Measurements from ENCODE around the gene PITPNC1. TPM values are rescaled to one million over a fixed set of nuclear protein-coding genes. Genes with fewer than 3 reads are reported as not detected.

Gene PITPNC1
- total and polyA plus RNA-seq, 2 of the 13 experiments (the other 11 are each of a cell fraction or from before 2014, with no cell fraction given): 4.1 to 5.7 TPM

DNA sequence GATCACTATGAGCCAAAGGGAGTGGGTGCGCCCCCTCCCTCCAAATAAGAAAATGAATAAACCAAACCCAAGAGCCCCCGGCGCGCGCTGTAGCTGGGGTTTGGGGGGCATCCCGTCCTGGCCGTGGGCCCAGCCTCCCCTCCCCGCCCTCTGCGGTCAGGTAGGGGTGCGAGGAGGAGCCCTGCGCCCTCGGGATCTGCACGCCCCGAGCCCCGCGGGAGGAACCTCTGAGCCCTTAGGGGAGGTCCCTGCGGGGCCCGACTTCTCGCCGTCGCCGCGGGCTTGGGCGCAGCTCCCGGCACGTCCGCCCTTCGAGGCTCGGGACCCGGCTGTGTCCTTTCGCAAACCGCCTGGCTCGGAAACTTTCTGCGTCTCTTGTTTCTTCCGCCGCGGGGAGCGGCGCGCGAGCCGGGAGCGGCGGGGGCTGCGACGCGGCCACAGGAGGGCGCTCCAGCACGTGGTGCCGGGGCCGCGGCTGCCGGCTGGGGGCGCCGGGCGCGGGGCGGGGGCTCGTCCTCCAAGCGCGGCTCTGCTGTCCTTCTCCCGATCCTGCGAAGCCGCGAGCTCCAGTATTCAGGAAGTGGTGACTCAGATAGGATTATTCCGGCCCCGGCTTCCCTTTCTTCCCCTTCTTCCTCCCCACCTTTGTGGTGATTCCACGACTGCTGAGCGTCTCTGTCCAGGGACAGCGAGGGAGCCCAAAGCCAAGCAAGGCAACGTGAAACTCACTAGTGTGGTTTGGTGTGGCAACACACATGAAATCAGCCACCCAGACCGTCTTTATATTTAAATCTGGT is 1.6 kb downstream of the PITPNC1 start (continued):
- TF ChIP-seq, protein P1, sequence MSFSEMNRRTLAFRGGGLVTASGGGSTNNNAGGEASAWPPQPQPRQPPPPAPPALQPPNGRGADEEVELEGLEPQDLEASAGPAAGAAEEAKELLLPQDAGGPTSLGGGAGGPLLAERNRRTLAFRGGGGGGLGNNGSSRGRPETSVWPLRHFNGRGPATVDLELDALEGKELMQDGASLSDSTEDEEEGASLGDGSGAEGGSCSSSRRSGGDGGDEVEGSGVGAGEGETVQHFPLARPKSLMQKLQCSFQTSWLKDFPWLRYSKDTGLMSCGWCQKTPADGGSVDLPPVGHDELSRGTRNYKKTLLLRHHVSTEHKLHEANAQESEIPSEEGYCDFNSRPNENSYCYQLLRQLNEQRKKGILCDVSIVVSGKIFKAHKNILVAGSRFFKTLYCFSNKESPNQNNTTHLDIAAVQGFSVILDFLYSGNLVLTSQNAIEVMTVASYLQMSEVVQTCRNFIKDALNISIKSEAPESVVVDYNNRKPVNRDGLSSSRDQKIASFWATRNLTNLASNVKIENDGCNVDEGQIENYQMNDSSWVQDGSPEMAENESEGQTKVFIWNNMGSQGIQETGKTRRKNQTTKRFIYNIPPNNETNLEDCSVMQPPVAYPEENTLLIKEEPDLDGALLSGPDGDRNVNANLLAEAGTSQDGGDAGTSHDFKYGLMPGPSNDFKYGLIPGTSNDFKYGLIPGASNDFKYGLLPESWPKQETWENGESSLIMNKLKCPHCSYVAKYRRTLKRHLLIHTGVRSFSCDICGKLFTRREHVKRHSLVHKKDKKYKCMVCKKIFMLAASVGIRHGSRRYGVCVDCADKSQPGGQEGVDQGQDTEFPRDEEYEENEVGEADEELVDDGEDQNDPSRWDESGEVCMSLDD (CRISPR knock-in tag; IDR thresholded peaks at IDR 0.05; ENCODE audit: borderline replicate concordance): peak; percentile 81
- TF ChIP-seq PITX1 (CRISPR knock-in tag; IDR thresholded peaks at IDR 0.05) (no peak), ZNF253 (CRISPR knock-in tag; IDR thresholded peaks at IDR 0.05; ENCODE audit: borderline replicate concordance) (no peak), AKAP8 (CRISPR knock-in tag; IDR thresholded peaks at IDR 0.05) (no peak), ZNF264 (CRISPR knock-in tag; IDR thresholded peaks at IDR 0.05) (peak; percentile 63; the same call in 1 of the 2 replicates), PPARG (CRISPR knock-in tag; conservative IDR thresholded peaks at IDR 0.05) (no peak), KAT7 (CRISPR knock-in tag; IDR thresholded peaks at IDR 0.05; ENCODE audit: borderline replicate concordance) (peak; percentile 43; the same call in 1 of the 2 replicates), ATF7-NPFF (CRISPR knock-in tag; IDR thresholded peaks at IDR 0.05; ENCODE audit: low read depth) (no peak), NR2C2 (CRISPR knock-in tag; IDR thresholded peaks at IDR 0.05; ENCODE audit: borderline replicate concordance) (no peak), TMF1 (CRISPR knock-in tag; IDR thresholded peaks at IDR 0.05; ENCODE audit: low read depth) (no peak), STAG1 (CRISPR knock-in tag; IDR thresholded peaks at IDR 0.05) (peak; percentile 76), ZNF234 (CRISPR knock-in tag; conservative IDR thresholded peaks at IDR 0.05) (no peak), NFKB2 (CRISPR knock-in tag; IDR thresholded peaks at IDR 0.05; ENCODE audit: borderline replicate concordance) (peak; percentile 53; the same call in 1 of the 2 replicates), FLYWCH1 (CRISPR knock-in tag; IDR thresholded peaks at IDR 0.05) (no peak), ARID2 (CRISPR knock-in tag; IDR thresholded peaks at IDR 0.05; ENCODE audit: borderline replicate concordance) (no peak)
- TF ChIP-seq, protein P2, sequence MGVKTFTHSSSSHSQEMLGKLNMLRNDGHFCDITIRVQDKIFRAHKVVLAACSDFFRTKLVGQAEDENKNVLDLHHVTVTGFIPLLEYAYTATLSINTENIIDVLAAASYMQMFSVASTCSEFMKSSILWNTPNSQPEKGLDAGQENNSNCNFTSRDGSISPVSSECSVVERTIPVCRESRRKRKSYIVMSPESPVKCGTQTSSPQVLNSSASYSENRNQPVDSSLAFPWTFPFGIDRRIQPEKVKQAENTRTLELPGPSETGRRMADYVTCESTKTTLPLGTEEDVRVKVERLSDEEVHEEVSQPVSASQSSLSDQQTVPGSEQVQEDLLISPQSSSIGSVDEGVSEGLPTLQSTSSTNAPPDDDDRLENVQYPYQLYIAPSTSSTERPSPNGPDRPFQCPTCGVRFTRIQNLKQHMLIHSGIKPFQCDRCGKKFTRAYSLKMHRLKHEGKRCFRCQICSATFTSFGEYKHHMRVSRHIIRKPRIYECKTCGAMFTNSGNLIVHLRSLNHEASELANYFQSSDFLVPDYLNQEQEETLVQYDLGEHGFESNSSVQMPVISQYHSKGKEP (CRISPR knock-in tag; IDR thresholded peaks at IDR 0.05): no peak
- TF ChIP-seq, protein P3, sequence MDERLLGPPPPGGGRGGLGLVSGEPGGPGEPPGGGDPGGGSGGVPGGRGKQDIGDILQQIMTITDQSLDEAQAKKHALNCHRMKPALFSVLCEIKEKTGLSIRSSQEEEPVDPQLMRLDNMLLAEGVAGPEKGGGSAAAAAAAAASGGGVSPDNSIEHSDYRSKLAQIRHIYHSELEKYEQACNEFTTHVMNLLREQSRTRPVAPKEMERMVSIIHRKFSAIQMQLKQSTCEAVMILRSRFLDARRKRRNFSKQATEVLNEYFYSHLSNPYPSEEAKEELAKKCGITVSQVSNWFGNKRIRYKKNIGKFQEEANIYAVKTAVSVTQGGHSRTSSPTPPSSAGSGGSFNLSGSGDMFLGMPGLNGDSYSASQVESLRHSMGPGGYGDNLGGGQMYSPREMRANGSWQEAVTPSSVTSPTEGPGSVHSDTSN (CRISPR knock-in tag; IDR thresholded peaks at IDR 0.05): no peak
- TF ChIP-seq, protein P4, sequence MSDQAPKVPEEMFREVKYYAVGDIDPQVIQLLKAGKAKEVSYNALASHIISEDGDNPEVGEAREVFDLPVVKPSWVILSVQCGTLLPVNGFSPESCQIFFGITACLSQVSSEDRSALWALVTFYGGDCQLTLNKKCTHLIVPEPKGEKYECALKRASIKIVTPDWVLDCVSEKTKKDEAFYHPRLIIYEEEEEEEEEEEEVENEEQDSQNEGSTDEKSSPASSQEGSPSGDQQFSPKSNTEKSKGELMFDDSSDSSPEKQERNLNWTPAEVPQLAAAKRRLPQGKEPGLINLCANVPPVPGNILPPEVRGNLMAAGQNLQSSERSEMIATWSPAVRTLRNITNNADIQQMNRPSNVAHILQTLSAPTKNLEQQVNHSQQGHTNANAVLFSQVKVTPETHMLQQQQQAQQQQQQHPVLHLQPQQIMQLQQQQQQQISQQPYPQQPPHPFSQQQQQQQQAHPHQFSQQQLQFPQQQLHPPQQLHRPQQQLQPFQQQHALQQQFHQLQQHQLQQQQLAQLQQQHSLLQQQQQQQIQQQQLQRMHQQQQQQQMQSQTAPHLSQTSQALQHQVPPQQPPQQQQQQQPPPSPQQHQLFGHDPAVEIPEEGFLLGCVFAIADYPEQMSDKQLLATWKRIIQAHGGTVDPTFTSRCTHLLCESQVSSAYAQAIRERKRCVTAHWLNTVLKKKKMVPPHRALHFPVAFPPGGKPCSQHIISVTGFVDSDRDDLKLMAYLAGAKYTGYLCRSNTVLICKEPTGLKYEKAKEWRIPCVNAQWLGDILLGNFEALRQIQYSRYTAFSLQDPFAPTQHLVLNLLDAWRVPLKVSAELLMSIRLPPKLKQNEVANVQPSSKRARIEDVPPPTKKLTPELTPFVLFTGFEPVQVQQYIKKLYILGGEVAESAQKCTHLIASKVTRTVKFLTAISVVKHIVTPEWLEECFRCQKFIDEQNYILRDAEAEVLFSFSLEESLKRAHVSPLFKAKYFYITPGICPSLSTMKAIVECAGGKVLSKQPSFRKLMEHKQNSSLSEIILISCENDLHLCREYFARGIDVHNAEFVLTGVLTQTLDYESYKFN (CRISPR knock-in tag; conservative IDR thresholded peaks at IDR 0.05): no peak
- TF ChIP-seq, protein P5, sequence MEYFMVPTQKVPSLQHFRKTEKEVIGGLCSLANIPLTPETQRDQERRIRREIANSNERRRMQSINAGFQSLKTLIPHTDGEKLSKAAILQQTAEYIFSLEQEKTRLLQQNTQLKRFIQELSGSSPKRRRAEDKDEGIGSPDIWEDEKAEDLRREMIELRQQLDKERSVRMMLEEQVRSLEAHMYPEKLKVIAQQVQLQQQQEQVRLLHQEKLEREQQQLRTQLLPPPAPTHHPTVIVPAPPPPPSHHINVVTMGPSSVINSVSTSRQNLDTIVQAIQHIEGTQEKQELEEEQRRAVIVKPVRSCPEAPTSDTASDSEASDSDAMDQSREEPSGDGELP (IDR thresholded peaks at IDR 0.05; ENCODE audit: borderline replicate concordance, low read depth): no peak
